ENCODE measurements around the gene SMAD6.
A peak's percentile ranks its signal among the peaks of the same experiment; 100 is the strongest.
"Not testable (repeated sequence)": the region's sequence is repeated elsewhere in the genome, so short reads cannot be mapped to it uniquely, and the experiment has no call there.

Gene SMAD6

DNA sequence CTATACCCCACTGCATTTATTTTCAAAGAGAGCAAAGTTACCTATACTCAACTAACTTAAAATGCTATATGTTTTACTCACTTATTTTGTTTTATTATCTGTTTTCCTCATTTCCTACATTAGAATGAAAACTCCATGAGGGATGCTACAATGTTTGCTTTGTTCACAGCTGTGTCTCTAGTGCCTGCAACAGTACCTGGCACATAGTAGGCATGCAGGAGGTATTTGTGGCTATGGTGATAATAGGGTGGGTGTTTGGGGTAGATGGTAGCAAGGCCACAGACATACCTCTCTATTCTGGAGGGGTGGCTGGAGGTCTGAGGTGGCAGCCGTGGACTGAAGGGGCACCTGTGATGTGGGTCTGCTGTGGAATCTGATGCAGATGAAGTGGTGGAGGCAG lies 24.7 kb upstream of the SMAD6 start:
- DNase-seq, result no peak

DNA sequence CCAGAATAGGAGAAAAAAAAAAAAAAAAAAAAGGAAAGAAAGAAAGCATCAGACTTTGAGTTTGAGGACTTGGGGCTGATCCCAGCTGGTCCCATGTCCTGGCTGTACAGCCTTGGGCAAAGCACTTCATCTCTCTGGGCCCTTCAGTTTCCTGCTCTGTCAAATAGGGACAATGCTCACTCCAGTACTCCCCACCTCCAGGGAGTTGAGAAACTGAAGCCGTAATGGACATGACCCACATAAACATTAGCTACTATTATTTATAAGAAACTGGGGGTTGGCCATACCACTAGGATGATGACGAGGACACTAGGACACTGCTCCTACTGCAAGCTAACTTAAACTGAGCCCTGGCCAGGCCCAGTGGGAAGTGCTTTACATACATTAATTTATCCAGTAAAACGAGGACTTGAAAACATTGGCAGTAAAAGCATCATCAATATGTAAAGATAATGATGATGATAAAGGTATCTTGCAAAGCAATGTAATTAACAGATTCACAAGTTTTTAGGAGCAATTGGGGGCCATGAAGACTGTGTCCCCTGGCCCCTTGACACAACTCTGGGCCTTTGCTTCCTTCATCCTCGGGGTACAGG lies 22.9 kb upstream of the SMAD6 start:
- no peak for DNase-seq

DNA sequence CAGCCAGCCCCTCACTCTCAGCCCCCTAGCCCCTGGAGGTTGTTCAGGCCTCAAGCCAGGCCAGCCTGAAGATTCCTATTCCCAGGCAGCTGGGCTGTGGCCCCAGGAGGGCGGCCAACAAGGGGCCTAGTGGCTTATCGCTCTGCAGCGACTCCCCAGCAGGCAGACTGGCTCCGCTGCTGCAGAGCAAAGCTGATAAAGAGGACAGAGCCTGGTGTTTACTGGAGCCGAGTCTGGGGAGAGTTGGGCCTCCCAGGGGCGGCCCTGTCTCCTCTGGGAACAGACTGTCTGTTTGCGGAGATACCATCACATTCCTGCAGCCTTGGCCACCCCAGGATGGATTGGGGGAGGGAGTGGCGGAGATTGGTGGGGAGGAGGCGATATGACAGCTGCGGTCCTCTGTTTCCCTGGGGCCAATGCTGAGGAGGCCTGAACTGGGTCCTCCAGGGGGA lies 22.4 kb upstream of the SMAD6 start:
- DNase-seq, result no peak

- no peak for DNase-seq
These were observed 21.5 kb upstream of the SMAD6 start for GRCh38 chr15:66680502-66680901.

- DNase-seq, result no peak
These were observed 20.6 kb upstream of the SMAD6 start for GRCh38 chr15:66681395-66681794.

- no peak for DNase-seq
These were observed 19.8 kb upstream of the SMAD6 start for GRCh38 chr15:66682246-66682645.

DNA sequence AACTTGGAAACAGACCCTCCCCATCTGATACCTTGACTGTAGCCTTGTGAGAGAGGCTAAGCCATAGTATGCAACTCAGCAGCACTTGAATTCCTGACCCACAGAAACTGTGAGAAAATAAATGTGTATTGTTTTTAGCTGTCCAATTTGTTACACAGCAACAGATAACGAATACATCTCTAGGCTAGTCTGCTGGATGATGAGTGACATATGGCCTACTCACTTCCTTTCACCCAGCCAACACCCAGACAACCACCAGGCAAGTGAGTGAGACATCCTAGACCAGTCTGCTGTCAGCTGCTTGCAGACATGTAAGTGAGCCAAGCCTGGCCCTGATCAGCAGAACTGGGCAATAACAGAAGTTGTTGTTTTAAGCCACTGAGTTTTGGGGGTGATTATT lies 19.2 kb upstream of the SMAD6 start:
- no peak for DNase-seq

DNA sequence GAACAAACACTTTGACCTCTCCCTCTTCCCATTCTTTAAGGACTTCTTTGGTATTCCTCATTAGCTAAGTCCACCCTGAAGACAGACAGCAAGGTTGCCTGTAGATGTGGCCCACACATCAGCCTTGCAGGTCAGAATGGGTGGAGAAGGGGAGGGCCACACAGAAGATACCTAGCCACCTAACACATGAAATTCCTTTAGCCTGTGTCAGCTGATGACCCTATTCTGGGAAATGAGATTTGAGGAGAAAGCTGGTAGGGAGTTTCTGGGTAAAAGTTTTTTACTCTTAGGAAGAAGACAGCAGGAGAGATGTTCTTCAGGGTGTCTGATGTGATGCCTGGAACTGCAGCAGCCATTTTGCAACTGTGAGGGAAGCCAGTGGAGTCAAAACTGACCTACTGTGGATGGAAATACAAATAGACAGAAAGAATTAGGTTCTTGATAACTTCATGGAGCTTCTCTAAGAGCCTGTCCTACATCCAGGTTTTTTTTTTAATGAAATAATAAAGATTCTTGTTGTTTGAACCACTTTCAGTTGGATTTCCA lies 17.8 kb upstream of the SMAD6 start:
- DNase-seq, result no peak

- DNase-seq, result no peak
These were observed 16.3 kb upstream of the SMAD6 start for GRCh38 chr15:66685638-66686150.

- not testable (repeated sequence) for DNase-seq
These were observed 11.1 kb upstream of the SMAD6 start for GRCh38 chr15:66690912-66691311.

DNA sequence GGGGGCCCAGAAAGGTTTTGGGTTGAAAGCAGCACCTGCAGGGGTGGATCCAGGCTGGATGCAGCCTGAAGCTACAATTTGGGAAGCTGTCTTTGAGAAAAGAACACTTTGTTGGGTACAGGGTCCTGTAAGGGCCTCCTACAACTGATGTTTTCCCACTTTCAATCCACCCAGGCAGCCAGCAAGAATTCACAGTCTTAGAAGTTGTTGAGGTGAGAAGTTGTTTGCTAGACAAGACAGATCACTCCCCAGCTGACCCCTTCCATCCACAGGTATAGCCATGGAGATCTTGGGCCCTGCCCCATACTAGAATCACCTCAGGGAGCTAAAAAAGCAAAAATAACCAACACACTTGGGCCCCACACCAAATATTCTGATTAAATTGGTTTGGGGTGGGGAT lies 10.3 kb upstream of the SMAD6 start:
- DNase-seq, result no peak

DNA sequence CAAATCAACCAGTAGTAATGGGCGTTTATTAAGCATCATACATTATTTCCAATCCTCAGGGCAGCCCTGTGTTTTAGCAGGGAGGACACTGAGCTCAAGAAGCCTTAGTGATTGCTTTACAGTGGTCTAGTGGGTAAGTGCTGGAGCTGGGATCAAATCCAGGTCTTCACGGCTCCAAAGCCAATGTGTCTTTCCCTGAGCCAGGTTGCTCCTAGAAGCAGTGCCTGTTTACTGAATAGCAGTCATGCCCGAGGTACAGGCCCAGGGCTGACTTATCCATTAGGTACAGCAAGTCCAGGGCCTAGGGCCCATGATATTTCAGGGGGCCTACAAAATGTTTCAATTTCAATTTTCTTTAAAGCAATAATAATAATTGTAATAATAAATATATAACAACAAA lies 9.6 kb upstream of the SMAD6 start:
- no peak for DNase-seq

DNA sequence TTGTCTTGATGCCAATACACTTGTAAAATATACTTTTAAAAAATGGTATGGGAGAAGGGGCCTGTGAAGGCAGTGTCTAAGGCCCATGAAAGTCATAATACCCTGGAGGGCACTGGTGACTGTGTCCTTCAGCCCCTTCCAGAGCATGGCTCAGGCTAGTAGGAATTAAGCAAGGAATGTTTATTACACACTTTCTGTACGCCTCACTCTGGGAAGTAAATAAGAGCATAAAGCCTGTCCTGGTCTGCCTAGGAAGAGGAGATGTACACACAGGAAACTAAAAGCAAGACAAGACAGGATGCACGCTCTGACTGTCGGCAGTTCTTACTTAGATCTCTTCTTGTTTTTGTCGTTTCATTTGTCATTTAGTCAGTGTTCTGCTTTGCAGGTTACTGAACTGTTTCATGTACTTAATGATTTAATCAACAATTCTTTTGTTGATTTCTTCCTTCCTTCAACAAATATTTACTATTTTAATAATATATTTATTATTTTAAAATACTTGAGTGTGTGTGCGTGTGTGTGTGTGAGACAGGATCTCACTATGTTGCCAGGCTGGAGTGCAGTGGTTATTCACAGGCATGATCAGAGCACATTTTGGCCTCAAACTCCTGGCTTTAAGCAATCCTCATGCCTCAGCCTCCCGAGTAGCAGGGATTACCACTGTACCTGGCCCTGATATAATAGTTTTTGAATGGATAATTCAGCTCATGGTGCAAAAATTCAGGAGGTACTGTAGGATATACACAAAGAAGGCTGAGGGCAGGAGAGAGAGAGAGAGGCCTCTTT lies 9.0 kb upstream of the SMAD6 start:
- DNase-seq, result no peak

DNA sequence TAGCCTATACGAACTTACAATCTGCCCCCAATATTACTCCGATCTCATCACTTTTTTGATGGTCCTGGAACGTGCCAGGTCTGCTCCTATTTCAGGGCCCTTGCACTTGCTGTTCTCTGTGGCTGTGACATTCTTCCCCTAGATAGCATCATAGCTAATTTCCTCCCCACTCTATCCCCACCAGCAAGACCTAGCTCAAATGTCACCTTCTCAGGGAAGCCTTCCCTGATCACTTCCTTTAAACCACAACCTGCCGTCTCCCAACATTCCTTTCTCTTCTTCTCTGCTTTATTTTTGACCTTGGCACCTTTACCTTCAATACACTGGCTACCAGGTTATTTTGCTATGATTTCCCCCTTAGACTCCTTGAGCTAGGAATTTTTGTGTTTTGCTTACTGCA lies 5.3 kb upstream of the SMAD6 start:
- no peak for DNase-seq

DNA sequence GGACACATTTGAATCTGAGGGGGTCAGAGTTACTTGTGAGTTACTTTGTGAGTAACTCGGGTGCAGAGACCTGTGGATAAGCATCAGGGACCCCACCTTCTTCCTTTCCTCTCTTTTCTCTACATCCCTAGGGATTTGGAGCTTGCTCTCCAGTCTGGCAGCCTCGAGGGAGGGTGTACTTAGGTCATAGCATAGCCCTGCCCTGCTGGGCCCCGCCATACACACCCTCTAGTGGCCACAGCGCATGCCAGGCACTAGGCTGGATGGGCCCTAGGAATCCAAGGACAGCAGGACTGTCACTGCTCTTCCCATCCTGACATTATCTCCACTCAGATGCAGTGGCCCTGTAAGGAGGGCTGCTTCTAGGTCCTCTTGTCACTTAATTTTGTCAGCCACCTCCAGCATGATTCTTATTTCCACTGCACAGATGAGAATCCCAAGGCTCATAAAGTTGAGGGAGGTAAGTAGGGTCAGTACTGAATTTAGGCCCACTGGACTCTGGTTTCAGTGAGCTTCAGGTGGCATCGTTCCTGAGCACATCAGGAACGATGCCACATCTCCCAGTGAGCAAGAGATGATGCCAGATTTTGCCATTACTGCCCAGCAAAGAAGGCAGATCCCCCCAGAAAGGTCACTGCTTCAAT lies 3.6 kb upstream of the SMAD6 start:
- no peak for DNase-seq

GRCh38 chr15:66698971-66699370 lies 3.1 kb upstream of the SMAD6 start:
- DNase-seq, result no peak

GRCh38 chr15:66700412-66700801 lies 1.6 kb upstream of the SMAD6 start:
- no peak for DNase-seq

- peak; percentile 71 to 73 for DNase-seq
These were observed 1.1 kb upstream of the SMAD6 start for GRCh38 chr15:66700802-66701421.

DNA sequence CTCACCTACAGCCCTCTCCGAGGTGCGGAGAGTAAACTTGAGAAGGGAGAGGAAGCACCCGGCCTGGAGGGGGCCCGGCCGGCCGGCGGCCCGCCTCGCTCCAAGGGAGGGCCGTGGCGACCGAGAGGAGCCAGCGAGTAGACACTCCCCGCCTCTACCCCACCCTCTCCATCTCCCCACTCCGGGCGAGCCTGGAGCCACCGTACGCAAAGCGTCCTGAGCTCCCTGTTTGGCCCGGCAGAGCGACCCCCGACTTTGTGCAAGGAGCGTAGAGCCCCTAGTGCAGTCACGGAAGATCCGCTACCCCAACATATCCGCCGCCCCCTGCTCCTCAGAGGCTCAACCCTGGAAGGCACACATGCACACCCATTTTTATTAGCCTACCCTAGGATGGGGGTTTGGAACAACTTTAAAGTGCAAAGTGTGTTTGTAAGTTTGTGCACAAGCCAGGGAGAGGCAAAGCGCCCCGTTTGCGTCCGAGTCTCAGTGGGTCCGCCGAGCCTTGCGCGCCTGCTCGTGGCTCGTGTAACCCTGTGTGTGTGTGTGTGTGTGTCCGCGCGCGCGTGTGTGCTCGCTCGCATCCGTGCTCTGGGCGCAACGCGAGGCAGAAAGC lies 508 bp upstream of the SMAD6 start:
- no peak for DNase-seq

GRCh38 chr15:66702787-66703539 lies 927 bp downstream of the SMAD6 start:
- DNase-seq, result no peak

DNA sequence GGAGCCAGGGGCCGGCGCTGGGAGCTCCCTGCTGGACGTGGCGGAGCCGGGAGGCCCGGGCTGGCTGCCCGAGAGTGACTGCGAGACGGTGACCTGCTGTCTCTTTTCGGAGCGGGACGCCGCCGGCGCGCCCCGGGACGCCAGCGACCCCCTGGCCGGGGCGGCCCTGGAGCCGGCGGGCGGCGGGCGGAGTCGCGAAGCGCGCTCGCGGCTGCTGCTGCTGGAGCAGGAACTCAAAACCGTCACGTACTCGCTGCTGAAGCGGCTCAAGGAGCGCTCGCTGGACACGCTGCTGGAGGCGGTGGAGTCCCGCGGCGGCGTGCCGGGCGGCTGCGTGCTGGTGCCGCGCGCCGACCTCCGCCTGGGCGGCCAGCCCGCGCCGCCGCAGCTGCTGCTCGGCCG lies 1.5 kb downstream of the SMAD6 start:
- DNase-seq, result no peak

Data from NCI-H187 (cell line).